Measurements from ENCODE around the gene C1GALT1.

C1GALT1 gene

GRCh38 chr7:7228967-7229366 lies 46.6 kb downstream of the C1GALT1 start:
- H3K4me3 ChIP-seq (replicated peaks; ENCODE audit: insufficient read depth, low read length) = no peak overlapping the region
- H3K27ac ChIP-seq (replicated peaks) = no peak overlapping the region
- TF ChIP-seq GABPA (IDR thresholded peaks at IDR 0.05; ENCODE audit: low read depth) (no peak), SPI1 (IDR thresholded peaks at IDR 0.05; ENCODE audit: borderline replicate concordance, low read depth) (no peak), POLR2AphosphoS5 (IDR thresholded peaks at IDR 0.05; ENCODE audit: low read depth) (no peak), REST (IDR thresholded peaks at IDR 0.05; ENCODE audit: insufficient replicate concordance, low read depth) (no peak), CTCF (IDR thresholded peaks at IDR 0.05; ENCODE audit: insufficient read depth, low read length) (no peak)
- DNase-seq (ENCODE audit: low read depth in 1 of 2, low spot score in 1 of 2) = no peak
- H3K27me3 ChIP-seq (ENCODE audit: insufficient read depth, poor library complexity, severe bottlenecking) = no peaks in the 10 kb centered on the region

GRCh38 chr7:7231000-7231399 lies 48.7 kb downstream of the C1GALT1 start:
- H3K27ac ChIP-seq (replicated peaks) = no peak overlapping the region
- TF ChIP-seq REST (IDR thresholded peaks at IDR 0.05; ENCODE audit: insufficient replicate concordance, low read depth) (no peak), POLR2AphosphoS5 (IDR thresholded peaks at IDR 0.05; ENCODE audit: low read depth) (no peak), SPI1 (IDR thresholded peaks at IDR 0.05; ENCODE audit: borderline replicate concordance, low read depth) (no peak), GABPA (IDR thresholded peaks at IDR 0.05; ENCODE audit: low read depth) (no peak), CTCF (IDR thresholded peaks at IDR 0.05; ENCODE audit: insufficient read depth, low read length) (no peak)
- no peak overlapping the region for H3K4me3 ChIP-seq (replicated peaks; ENCODE audit: insufficient read depth, low read length)
- H3K27me3 ChIP-seq (ENCODE audit: insufficient read depth, poor library complexity, severe bottlenecking) = no peaks in the 10 kb centered on the region
- no peak for DNase-seq (ENCODE audit: low read depth in 1 of 2, low spot score in 1 of 2)

- TF ChIP-seq POLR2AphosphoS5 (IDR thresholded peaks at IDR 0.05; ENCODE audit: low read depth) (no peak), REST (IDR thresholded peaks at IDR 0.05; ENCODE audit: insufficient replicate concordance, low read depth) (no peak), GABPA (IDR thresholded peaks at IDR 0.05; ENCODE audit: low read depth) (no peak), CTCF (IDR thresholded peaks at IDR 0.05; ENCODE audit: insufficient read depth, low read length) (no peak), SPI1 (IDR thresholded peaks at IDR 0.05; ENCODE audit: borderline replicate concordance, low read depth) (no peak)
- Histone ChIP-seq H3K27ac (replicated peaks) (no peak overlapping the region), H3K4me3 (replicated peaks; ENCODE audit: insufficient read depth, low read length) (no peak overlapping the region), H3K27me3 (ENCODE audit: insufficient read depth, poor library complexity, severe bottlenecking) (no peaks in the 10 kb centered on the region)
- DNase-seq (ENCODE audit: low read depth in 1 of 2, low spot score in 1 of 2) = no peak
These were observed 49.5 kb downstream of the C1GALT1 start for GRCh38 chr7:7231865-7232264.
